GM18498 (cell line): ENCODE data around the gene FAM156B.
"Not testable (repeated sequence)": the region's sequence is repeated elsewhere in the genome, so short reads cannot be mapped to it uniquely, and the experiment has no call there.

Experiments used
- ATAC-seq: cut with Tn5 transposase; IDR thresholded peaks from one replicate; pipeline ENCODE4 v1.9.1; 2021; ENCODE audit warnings: mild to moderate bottlenecking, moderate library complexity; ENCODE audit not compliant: unreplicated experiment

FAM156B gene

GRCh38 chrX:52896855-52897709, at the start of gene FAM156B:
Gene FAM156B, plus strand, starts transcription at chrX:52897330. Its CDS starts 9,896 bp downstream, at chrX:52907226.
- peak; percentile 91 for ATAC-seq

- no peak for ATAC-seq
Measured at GRCh38 chrX:52852110-52852860, 44.8 kb upstream of the FAM156B start.

DNA sequence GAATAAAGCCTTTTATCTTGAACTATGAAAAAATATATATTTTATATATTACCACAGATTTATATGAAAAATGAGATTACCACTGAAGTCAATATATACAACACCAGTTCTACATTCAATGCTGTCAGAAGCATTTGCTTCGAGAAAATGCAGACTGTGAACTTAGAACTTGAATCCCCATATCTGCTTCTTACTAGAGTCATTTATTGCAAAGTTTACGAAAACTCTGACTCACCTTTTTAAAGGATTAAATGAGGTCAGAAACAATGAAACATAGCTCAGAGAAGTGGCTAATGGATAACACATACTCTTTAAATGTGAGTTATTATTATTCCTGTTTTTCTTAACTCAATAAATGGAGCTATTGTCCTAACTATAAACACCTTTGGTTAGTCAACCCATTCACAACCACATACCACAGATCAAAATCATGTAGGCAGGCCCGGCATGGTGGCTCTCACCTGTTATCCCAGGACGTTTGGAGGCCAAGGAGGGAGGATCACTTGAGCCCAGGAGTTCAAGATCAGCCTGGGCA, 40.1 kb upstream of the FAM156B start:
- ATAC-seq: not testable (repeated sequence)

DNA sequence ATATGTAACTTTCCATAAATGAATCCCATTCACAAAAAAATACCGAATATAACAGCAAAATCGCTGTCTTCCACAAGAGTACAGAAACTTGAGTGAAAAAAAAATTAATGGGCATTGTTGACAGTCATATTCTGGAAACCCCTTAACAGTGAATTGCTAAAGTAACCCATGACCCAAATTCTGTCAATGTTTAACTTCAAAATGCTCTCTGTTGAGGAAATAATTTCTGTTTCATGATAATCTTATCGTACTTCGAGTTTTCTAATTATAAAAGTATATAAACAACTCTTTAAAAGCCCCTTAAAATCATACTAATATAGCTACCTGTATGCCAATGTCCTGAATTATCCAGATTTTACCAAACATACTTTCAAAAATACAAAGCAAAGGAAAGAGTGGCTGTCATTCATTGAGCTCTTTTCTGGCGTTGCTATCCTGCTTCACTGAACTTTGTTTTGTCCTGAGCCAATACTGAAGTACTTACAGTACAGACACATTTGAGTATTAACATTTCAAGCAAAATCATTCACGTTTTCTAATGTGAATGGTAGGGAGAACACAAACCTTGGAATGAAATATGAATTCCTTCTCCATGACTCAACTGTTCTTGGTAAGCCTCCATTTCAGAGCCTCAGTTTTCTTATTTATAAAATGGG, 31.7 kb upstream of the FAM156B start:
- no peak for ATAC-seq

GRCh38 chrX:52867610-52868348, 29.4 kb upstream of the FAM156B start, which contains the start of gene XAGE3:
Gene XAGE3, minus strand, starts transcription at chrX:52868083. Its CDS starts 950 bp downstream, at chrX:52867133.
- ATAC-seq: no peak

GRCh38 chrX:52870046-52870445, 27.1 kb upstream of the FAM156B start:
- ATAC-seq: no peak

DNA sequence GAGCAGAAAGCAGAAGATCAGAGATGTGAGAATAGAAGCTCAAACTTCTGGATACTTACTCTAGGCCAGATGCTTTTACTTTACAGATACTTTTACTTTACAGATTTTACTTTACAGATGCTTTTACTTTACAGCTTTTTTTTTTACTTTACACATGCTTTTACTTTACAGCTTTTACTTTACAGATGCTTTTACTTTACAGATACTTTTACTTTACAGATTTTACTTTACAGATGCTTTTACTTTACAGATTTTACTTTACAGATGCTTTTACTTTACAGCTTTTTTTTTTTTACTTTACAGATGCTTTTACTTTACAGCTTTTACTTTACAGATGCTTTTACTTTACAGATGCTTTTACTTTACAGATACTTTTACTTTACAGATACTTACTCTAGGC, 23.3 kb upstream of the FAM156B start:
- not testable (repeated sequence) for ATAC-seq

- no peak for ATAC-seq
Measured at GRCh38 chrX:52874661-52875060, 22.5 kb upstream of the FAM156B start.

DNA sequence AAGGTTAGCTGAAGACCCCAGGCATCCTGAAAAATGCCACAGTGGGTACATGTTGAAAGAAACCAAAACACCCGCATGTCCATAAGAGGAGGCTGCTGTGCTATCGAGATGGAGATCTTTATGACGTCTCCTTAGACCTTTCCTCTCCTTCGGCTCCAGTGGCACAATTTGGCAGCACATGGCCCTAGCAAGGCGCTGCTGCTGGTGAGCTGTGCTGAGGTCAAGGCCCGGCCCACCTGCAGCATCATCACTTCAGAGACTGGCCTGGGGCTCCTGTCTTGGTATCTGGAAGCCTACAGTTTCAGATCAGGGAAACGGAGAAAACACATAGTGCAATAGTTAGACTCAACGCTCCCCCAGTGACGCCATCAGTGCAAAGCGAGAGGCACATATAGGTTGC, 21.7 kb upstream of the FAM156B start:
- ATAC-seq: not testable (repeated sequence)

- ATAC-seq: not testable (repeated sequence)
Measured at GRCh38 chrX:52876386-52876785, 20.7 kb upstream of the FAM156B start.

- not testable (repeated sequence) for ATAC-seq
Measured at GRCh38 chrX:52887459-52887858, 9.7 kb upstream of the FAM156B start.

GRCh38 chrX:52888090-52888489, 9.0 kb upstream of the FAM156B start:
- not testable (repeated sequence) for ATAC-seq

- ATAC-seq: peak; percentile 28
Measured at GRCh38 chrX:52896438-52896837, 692 bp upstream of the FAM156B start.

DNA sequence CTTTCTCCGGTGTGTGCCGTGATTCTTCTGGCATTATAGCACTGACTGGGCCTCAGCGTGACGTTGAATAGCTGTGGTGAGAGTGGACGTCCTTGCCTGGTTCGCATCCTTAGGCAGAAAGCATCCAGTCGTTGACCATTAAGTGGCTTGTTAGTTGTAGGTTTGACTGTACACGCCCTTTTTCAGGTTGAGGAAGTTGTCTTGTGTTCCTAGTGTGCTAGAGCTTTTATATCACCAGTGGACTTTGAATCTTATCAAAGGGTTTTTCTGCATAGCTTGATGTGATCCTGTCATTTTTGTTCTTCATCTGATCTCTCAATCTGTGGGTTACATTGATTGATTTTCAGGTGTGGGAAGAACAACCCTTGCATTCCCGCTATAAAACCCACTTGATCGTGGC, 8.4 kb downstream of the FAM156B start:
- not testable (repeated sequence) for ATAC-seq

- not testable (repeated sequence) for ATAC-seq
Measured at GRCh38 chrX:52906072-52906471, 8.9 kb downstream of the FAM156B start.

GRCh38 chrX:52907137-52907536, 10.0 kb downstream of the FAM156B start:
- not testable (repeated sequence) for ATAC-seq

DNA sequence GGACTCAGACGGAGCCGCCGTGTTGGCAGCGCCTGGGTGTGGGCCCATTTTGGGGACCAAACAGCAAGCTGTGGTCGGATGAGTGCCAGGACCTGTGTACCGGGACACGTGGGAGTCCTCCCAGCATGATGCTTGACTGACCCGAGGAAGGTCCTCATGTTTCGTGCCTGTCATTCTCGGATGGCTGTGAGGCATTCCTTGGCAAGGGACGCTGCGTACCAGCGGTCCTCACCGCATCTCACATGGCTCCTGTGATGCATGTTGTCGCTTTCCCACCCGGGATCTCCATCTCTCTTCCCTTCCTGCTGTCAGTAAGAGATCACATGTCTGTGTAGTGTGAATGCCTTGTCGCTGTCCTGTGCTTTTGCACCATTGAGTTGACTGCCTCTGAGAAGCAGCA, 10.8 kb downstream of the FAM156B start:
- ATAC-seq: not testable (repeated sequence)

GRCh38 chrX:52909313-52909969, 12.3 kb downstream of the FAM156B start:
- ATAC-seq: not testable (repeated sequence)

- not testable (repeated sequence) for ATAC-seq
Measured at GRCh38 chrX:52913681-52914080, 16.6 kb downstream of the FAM156B start.

- ATAC-seq: not testable (repeated sequence)
Measured at GRCh38 chrX:52914704-52915103, 17.6 kb downstream of the FAM156B start.
